Liver (tissue), 9 donors: Measurements from ENCODE around the gene SLC20A1. TPM values are rescaled to one million over a fixed set of nuclear protein-coding genes. Genes with fewer than 3 reads are reported as not detected.
A peak's percentile ranks its signal among the peaks of the same experiment; 100 is the strongest.

Experiments used
- DNase-seq: peaks from one replicate; pipeline ENCODE4 v3.0.0-alpha.2; 2017; ENCODE audit warnings: low spot score
- H3K27ac ChIP-seq, 2 donors: one replicate each; pipeline ENCODE4 v1.7.0; 2013; ENCODE audit warnings: inconsistent platforms in 2 of 2, low read length in 2 of 2, control low read depth in 1 of 2, low read depth in 1 of 2, mild to moderate bottlenecking in 1 of 2
- H3K27me3 ChIP-seq, 4 donors: one replicate each; pipeline versions ENCODE4 v1.6.1 to v1.7.0; 2013; ENCODE audit warnings: low read length in 3 of 4, inconsistent platforms in 1 of 4, mild to moderate bottlenecking in 1 of 4, moderate library complexity in 1 of 4; ENCODE audit not compliant: control insufficient read depth in 4 of 4, insufficient read depth in 4 of 4
- H3K36me3 ChIP-seq, 4 donors: one replicate each; pipeline versions ENCODE4 v1.6.1 to v1.7.0; 2013; ENCODE audit warnings: low read length in 3 of 4, mild to moderate bottlenecking in 3 of 4, low read depth in 1 of 4, moderate library complexity in 1 of 4; ENCODE audit not compliant: control insufficient read depth in 4 of 4, insufficient read depth in 3 of 4
- H3K4me1 ChIP-seq, 4 donors: one replicate each; pipeline versions ENCODE4 v1.6.1 to v1.7.0; 2013; ENCODE audit warnings: low read length in 3 of 4, mild to moderate bottlenecking in 3 of 4, moderate library complexity in 1 of 4; ENCODE audit not compliant: control insufficient read depth in 4 of 4, insufficient read depth in 4 of 4
- H3K4me3 ChIP-seq, 3 donors: one replicate each; pipeline versions ENCODE4 v1.6.1 to v1.7.0; 2013; ENCODE audit warnings: low read length in 3 of 3, control low read depth in 1 of 3, low read depth in 1 of 3, mild to moderate bottlenecking in 1 of 3
- H3K9ac ChIP-seq, 2 donors: one replicate each; pipeline ENCODE4 v1.7.0; 2013; ENCODE audit warnings: low read length in 2 of 2, mild to moderate bottlenecking in 2 of 2, moderate library complexity in 2 of 2, control low read depth in 1 of 2, low read depth in 1 of 2
- H3K9me3 ChIP-seq, 4 donors: one replicate each; pipeline versions ENCODE4 v1.6.1 to v1.7.0; 2013; ENCODE audit warnings: low read length in 3 of 4; ENCODE audit not compliant: control insufficient read depth in 4 of 4
- ATF3 ChIP-seq: IDR thresholded peaks from 2 replicates; pipeline ENCODE4 v1.6.1; 2016; ENCODE audit warnings: antibody characterized with exemption
- FOXA1 ChIP-seq: IDR thresholded peaks from 2 replicates; pipeline ENCODE4 v1.6.1; 2016; ENCODE audit warnings: antibody characterized with exemption
- FOXA2 ChIP-seq: IDR thresholded peaks from 2 replicates; pipeline ENCODE4 v1.6.1; 2016; ENCODE audit warnings: antibody characterized with exemption
- GABPA ChIP-seq, 2 donors: IDR thresholded peaks in 1 of 2; conservative IDR thresholded peaks in 1 of 2; 2 replicates each; pipeline ENCODE4 v1.6.1; 2016; ENCODE audit warnings: antibody characterized with exemption in 2 of 2, mild to moderate bottlenecking in 1 of 2, moderate library complexity in 1 of 2
- HNF4G ChIP-seq: IDR thresholded peaks from 2 replicates; pipeline ENCODE4 v1.6.1; 2016; ENCODE audit warnings: antibody characterized with exemption
- JUND ChIP-seq, 2 donors: IDR thresholded peaks; 2 replicates each; pipeline ENCODE4 v1.6.1; 2016; ENCODE audit warnings: antibody characterized with exemption in 2 of 2
- NR2F2 ChIP-seq: IDR thresholded peaks from 2 replicates; pipeline ENCODE4 v1.6.1; 2016; ENCODE audit warnings: antibody characterized with exemption
- RAD21 ChIP-seq, 2 donors: IDR thresholded peaks; 2 replicates each; pipeline ENCODE4 v1.6.1; 2016; ENCODE audit warnings: antibody characterized with exemption in 2 of 2, mild to moderate bottlenecking in 2 of 2
- REST ChIP-seq: IDR thresholded peaks from 2 replicates; pipeline ENCODE4 v1.6.1; 2016; ENCODE audit warnings: antibody characterized with exemption, mild to moderate bottlenecking
- SP1 ChIP-seq: IDR thresholded peaks from 2 replicates; pipeline ENCODE4 v1.6.1; 2018; ENCODE audit warnings: antibody characterized with exemption, mild to moderate bottlenecking
- YY1 ChIP-seq: IDR thresholded peaks from 2 replicates; pipeline ENCODE4 v1.6.1; 2016; ENCODE audit warnings: antibody characterized with exemption, mild to moderate bottlenecking
- WGBS: extraction: QIAGEN DNeasy Blood & Tissue Kit; methylation state at CpG from one replicate; pipeline ENCODE4 v1.1.7; 2013; 5-methylcytosine and 5-hydroxymethylcytosine counted together
- polyA plus RNA-seq, 2 donors: library from polyadenylated mRNA; stranded (reverse) in 1 of 2; unstranded in 1 of 2; fragments of 200-250 nt in 1 of 2; fragments of >200 nt in 1 of 2; fragmentation: Nextera tagmentation in 1 of 2; extraction: Ambion mirVana in 1 of 2; gene quantifications; one replicate each; pipeline versions ENCODE4 v1.2.1 to v1.2.3, GENCODE V29; 2013 to 2015
- total RNA-seq, 2 donors: library from RNA; depleted of rRNA; stranded (reverse); fragments of >200 nt; gene quantifications; one replicate each; pipeline ENCODE4 v1.2.3, GENCODE V29; 2014
- TF ChIP-seq, protein P1 (sequence below): IDR thresholded peaks from 2 replicates; pipeline ENCODE4 v1.6.1; 2016; ENCODE audit warnings: antibody characterized with exemption
- TF ChIP-seq, protein P2 (sequence below): IDR thresholded peaks from 2 replicates; pipeline ENCODE4 v1.6.1; 2016; ENCODE audit warnings: antibody characterized with exemption
- donor health status: healthy.
- donor health status: healthy.
- donor health status: healthy.
- donor health status: healthy.
- donor health status: healthy.

The SLC20A1 gene
- total and polyA plus RNA-seq, 4 donors, result 15.3 to 56.9 (median 20.0) TPM

DNA sequence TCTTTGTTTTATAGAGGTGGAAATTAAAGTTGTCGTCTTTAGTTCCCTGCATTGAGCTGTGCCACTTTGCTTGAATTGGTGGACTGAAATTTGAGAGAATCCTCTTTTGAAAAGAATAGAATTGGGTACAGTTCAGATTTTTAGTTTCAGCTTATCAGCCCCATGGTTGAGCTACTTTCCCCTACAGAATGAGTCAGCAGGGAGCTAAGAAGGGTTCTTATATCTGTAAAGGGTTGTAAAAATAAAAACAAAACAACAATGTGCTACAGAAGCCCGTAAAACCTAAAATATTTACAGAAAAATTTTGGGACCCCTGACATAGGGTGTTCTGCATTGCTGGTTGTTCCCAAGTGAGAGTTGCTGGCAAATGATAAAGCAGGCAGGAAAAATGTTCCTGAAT, 12.6 kb downstream of the SLC20A1 start:
- TF ChIP-seq REST (no peak), YY1 (no peak), FOXA2 (no peak), GABPA (IDR thresholded peaks at IDR 0.05 in 1 of 2, conservative IDR thresholded peaks at IDR 0.05 in 1 of 2) (no peak)
- TF ChIP-seq, protein P1, sequence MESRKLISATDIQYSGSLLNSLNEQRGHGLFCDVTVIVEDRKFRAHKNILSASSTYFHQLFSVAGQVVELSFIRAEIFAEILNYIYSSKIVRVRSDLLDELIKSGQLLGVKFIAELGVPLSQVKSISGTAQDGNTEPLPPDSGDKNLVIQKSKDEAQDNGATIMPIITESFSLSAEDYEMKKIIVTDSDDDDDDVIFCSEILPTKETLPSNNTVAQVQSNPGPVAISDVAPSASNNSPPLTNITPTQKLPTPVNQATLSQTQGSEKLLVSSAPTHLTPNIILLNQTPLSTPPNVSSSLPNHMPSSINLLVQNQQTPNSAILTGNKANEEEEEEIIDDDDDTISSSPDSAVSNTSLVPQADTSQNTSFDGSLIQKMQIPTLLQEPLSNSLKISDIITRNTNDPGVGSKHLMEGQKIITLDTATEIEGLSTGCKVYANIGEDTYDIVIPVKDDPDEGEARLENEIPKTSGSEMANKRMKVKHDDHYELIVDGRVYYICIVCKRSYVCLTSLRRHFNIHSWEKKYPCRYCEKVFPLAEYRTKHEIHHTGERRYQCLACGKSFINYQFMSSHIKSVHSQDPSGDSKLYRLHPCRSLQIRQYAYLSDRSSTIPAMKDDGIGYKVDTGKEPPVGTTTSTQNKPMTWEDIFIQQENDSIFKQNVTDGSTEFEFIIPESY, result no peak
- WGBS, result 94% methylated on average over 2 of the region's 2 CpGs
- no peak overlapping the region for H3K4me3 ChIP-seq
- no peaks in the 10 kb centered on the region for H3K9me3 ChIP-seq
- no peaks in the 10 kb centered on the region for H3K27me3 ChIP-seq
- H3K36me3 ChIP-seq, result peaks cover 16 to 77% (median 71%) of the 10 kb centered on the region in 4 donors
- no peak for DNase-seq
- peaks cover 0 to 21% (median 14%) of the 10 kb centered on the region in 4 donors for H3K4me1 ChIP-seq
- H3K9ac ChIP-seq, result no peak overlapping the region
- H3K27ac ChIP-seq, result no peak overlapping the region

GRCh38 chr2:112658839-112659667, 13.3 kb downstream of the SLC20A1 start:
- no peak overlapping the region for H3K9ac ChIP-seq
- H3K27me3 ChIP-seq, result no peaks in the 10 kb centered on the region
- TF ChIP-seq RAD21 (IDR thresholded peaks at IDR 0.05) (peak in 1 of 2 donors; percentile 8), HNF4G (no peak)
- no peak for DNase-seq
- peaks cover 0 to 21% (median 14%) of the 10 kb centered on the region in 4 donors for H3K4me1 ChIP-seq
- WGBS, result 82% methylated on average over 11 of the region's 11 CpGs
- H3K9me3 ChIP-seq, result no peaks in the 10 kb centered on the region
- H3K36me3 ChIP-seq, result peaks cover 15 to 78% (median 71%) of the 10 kb centered on the region in 4 donors
- H3K27ac ChIP-seq, result no peak overlapping the region
- H3K4me3 ChIP-seq, result no peak overlapping the region

DNA sequence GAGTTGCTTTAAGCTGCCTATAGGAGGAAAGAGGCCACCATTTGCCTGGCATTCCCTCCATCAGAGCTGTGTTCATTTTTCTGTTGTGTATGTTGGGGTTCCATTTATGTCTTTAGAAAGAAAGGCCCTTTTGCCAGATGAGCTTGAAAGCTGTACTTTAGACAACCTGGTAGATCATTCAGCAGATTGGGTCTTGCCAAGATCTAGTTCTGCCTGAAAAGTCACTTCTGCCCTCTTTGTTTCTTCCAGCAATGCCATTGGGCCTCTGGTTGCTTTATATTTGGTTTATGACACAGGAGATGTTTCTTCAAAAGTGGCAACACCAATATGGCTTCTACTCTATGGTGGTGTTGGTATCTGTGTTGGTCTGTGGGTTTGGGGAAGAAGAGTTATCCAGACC, 14.4 kb downstream of the SLC20A1 start:
- H3K27ac ChIP-seq, result no peak overlapping the region
- H3K4me3 ChIP-seq, result no peak overlapping the region
- H3K27me3 ChIP-seq, result no peaks in the 10 kb centered on the region
- no peak for DNase-seq
- peaks cover 15 to 79% (median 67%) of the 10 kb centered on the region in 4 donors for H3K36me3 ChIP-seq
- H3K9ac ChIP-seq, result no peak overlapping the region
- H3K4me1 ChIP-seq, result peaks cover 0 to 21% (median 14%) of the 10 kb centered on the region in 4 donors
- H3K9me3 ChIP-seq, result no peaks in the 10 kb centered on the region
- TF ChIP-seq, protein P2, sequence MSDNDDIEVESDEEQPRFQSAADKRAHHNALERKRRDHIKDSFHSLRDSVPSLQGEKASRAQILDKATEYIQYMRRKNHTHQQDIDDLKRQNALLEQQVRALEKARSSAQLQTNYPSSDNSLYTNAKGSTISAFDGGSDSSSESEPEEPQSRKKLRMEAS, result no peak
- TF ChIP-seq, protein P1, result no peak
- TF ChIP-seq GABPA (IDR thresholded peaks at IDR 0.05 in 1 of 2, conservative IDR thresholded peaks at IDR 0.05 in 1 of 2) (no peak), SP1 (no peak), NR2F2 (no peak), FOXA1 (no peak), FOXA2 (no peak), JUND (IDR thresholded peaks at IDR 0.05) (no peak), REST (no peak), ATF3 (no peak)
